ENCODE measurements around the gene ETS1. TPM values are rescaled to one million over a fixed set of nuclear protein-coding genes. Genes with fewer than 3 reads are reported as not detected.

Gene ETS1
- total RNA-seq, 4 donors from 2014 or later, result 16.8 to 24.9 (median 21.8) TPM

DNA sequence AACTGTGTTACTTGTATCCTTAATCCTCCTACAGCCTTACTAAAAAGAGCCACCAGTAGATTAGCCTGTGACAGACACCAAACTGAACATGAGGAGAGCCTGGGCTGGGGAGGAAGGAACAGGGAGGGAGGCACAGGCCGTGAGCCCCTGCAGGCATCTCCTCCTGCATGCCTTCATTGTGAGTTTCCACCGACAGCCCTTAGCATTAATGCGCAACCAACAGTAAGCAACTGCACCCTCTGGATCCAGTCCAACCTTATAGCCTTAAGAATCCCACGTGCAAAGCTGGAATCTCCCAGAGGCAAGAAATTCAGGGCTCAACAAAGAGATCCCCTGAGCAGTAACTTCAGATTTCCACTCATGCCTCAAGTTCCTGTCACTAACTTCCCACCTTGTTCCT lies 84.6 kb downstream of the ETS1 start:
- in situ Hi-C loops (cut with MboI; ENCODE audit: low sequenced_read_pairs in 4 of 4) (no loop called here), intact Hi-C loops (cut with DNase I; ENCODE audit: low total_unique reads) (no loop called here)
- H3K27ac ChIP-seq, result peak overlapping the region; percentile 80 to 88 (median 84)
- H3K36me3 ChIP-seq, result no peaks in the 10 kb centered on the region
- H3K4me1 ChIP-seq, result peaks cover 91 to 95% of the 10 kb centered on the region in 2 donors
- TF ChIP-seq POLR2A (IDR thresholded peaks at IDR 0.05), result no peak
- TF ChIP-seq, protein P1, sequence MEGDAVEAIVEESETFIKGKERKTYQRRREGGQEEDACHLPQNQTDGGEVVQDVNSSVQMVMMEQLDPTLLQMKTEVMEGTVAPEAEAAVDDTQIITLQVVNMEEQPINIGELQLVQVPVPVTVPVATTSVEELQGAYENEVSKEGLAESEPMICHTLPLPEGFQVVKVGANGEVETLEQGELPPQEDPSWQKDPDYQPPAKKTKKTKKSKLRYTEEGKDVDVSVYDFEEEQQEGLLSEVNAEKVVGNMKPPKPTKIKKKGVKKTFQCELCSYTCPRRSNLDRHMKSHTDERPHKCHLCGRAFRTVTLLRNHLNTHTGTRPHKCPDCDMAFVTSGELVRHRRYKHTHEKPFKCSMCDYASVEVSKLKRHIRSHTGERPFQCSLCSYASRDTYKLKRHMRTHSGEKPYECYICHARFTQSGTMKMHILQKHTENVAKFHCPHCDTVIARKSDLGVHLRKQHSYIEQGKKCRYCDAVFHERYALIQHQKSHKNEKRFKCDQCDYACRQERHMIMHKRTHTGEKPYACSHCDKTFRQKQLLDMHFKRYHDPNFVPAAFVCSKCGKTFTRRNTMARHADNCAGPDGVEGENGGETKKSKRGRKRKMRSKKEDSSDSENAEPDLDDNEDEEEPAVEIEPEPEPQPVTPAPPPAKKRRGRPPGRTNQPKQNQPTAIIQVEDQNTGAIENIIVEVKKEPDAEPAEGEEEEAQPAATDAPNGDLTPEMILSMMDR (IDR thresholded peaks at IDR 0.05 in 4 of 5, conservative IDR thresholded peaks at IDR 0.05 in 1 of 5), result no peak
- ATAC-seq (no peak), DNase-seq (no peak)
- no peaks in the 10 kb centered on the region for H3K9me3 ChIP-seq
- H3K27me3 ChIP-seq, result no peaks in the 10 kb centered on the region
- no peak overlapping the region for H3K4me3 ChIP-seq

DNA sequence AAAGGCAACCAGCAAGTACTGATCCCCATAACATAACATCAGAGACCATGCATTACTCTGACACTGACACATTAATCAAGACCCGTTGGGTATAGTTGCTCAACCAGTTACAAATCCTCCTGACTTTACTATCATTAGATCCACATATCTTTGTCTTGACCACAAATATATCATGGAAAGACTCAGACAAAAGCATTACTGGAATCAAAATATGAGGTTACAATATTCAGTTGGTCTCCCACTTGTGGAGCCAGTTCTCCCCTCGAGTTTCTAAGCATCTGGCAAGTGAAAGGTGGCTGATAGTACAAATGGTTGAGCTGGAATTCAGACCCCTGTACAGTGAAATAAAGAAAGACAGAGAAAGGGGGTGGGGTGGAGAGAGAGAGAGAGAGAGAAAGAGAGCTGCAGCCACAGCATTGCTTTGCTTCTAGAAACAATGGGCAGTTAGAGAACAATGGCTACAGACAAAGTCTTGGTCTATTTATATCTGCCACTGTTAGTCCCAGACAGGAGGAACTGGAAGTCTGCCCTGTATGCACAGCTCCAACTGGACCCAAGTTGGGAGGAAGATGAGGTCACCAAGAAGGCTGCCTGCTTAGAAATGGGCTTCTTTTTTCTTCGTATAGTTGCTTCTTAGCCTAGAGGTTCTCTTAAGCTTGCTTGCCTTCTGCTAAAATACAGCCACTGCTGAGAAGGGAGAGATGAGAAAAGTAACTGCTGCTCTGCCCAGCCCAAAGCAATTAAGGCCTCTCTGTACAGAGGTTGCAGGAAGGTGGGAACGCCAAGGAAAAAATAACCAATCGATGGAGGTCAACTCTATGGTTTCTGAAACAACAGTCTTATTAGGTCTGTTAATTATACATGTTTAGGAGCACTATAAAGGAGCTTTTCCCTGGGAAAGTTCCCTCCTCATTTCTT lies 85.5 kb downstream of the ETS1 start:
- Histone ChIP-seq H3K27ac (peak overlapping the region; percentile 80 to 88 (median 84)), H3K4me1 (peaks cover 93 to 99% of the 10 kb centered on the region in 2 donors), H3K9me3 (no peaks in the 10 kb centered on the region), H3K36me3 (no peaks in the 10 kb centered on the region), H3K27me3 (no peaks in the 10 kb centered on the region), H3K4me3 (no peak overlapping the region)
- TF ChIP-seq, protein P1 (IDR thresholded peaks at IDR 0.05 in 4 of 5, conservative IDR thresholded peaks at IDR 0.05 in 1 of 5), result no peak
- TF ChIP-seq POLR2A (IDR thresholded peaks at IDR 0.05), result no peak
- DNase-seq (peak in 1 of 2 donors; percentile 53), ATAC-seq (peak; percentile 54 to 64)
- in situ Hi-C loops (cut with MboI; ENCODE audit: low sequenced_read_pairs in 4 of 4) (no loop called here), intact Hi-C loops (cut with DNase I; ENCODE audit: low total_unique reads) (no loop called here)

DNA sequence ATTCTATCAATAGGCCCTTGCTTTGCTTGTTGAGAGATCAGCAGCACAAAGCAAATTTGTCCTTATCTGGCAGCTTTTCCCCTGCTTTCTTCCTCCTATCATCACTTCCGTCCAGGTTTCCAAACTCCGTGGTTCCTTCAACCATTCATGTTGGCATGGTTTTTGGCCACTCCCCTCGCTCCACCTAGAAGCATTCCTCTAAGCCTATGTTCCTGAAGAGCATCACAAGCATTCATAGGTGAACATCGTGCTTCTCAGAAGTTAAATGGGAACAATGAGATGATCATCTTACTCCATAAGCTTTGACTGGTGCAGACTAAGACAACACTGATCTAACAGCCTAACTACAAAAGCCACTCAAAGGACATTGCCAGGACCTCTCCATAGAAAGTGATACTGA lies 86.3 kb downstream of the ETS1 start:
- Histone ChIP-seq H3K9me3 (no peaks in the 10 kb centered on the region), H3K27ac (peak overlapping the region; percentile 80 to 88 (median 84)), H3K4me3 (no peak overlapping the region), H3K4me1 (peaks cover 99 to 100% of the 10 kb centered on the region in 2 donors), H3K27me3 (no peaks in the 10 kb centered on the region), H3K36me3 (no peaks in the 10 kb centered on the region)
- no peak for ATAC-seq
- TF ChIP-seq, protein P1 (IDR thresholded peaks at IDR 0.05 in 4 of 5, conservative IDR thresholded peaks at IDR 0.05 in 1 of 5), result no peak
- no peak for TF ChIP-seq POLR2A (IDR thresholded peaks at IDR 0.05)
- intact Hi-C loops (cut with DNase I; ENCODE audit: low total_unique reads), result no loop called here
- DNase-seq, result no peak
- in situ Hi-C loops (cut with MboI; ENCODE audit: low sequenced_read_pairs in 4 of 4), result no loop called here

DNA sequence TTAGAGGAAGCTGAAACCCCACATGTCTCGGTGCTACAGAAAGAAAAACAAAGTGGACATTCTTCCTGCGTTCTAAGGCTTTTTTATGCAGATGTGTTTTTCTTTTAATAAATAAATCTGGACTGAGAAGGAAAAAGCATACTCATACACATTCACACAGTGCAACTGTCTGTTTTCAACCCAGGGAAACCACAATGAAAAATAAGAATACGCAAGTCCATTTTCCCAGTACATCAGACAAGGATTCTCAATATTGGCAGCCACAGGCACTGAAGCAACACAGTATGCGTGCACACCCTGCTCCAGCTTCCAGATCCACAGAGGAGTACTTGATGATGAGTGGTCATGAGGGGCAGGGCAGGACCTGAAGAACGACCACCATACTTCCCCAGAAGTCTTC lies 86.9 kb downstream of the ETS1 start:
- TF ChIP-seq, protein P1 (IDR thresholded peaks at IDR 0.05 in 4 of 5, conservative IDR thresholded peaks at IDR 0.05 in 1 of 5), result no peak
- TF ChIP-seq POLR2A (IDR thresholded peaks at IDR 0.05), result no peak
- in situ Hi-C loops (cut with MboI; ENCODE audit: low sequenced_read_pairs in 4 of 4) (no loop called here), intact Hi-C loops (cut with DNase I; ENCODE audit: low total_unique reads) (no loop called here)
- Histone ChIP-seq H3K27ac (peak overlapping the region; percentile 80 to 88 (median 84)), H3K4me1 (peaks cover 97 to 98% of the 10 kb centered on the region in 2 donors), H3K4me3 (no peak overlapping the region), H3K36me3 (no peaks in the 10 kb centered on the region), H3K9me3 (no peaks in the 10 kb centered on the region), H3K27me3 (no peaks in the 10 kb centered on the region)
- ATAC-seq, result no peak
- no peak for DNase-seq

Data from gastrocnemius medialis (tissue), 4 donors.